ENCODE data around the gene OPRPN. TPM values are rescaled to one million over a fixed set of nuclear protein-coding genes. Genes with fewer than 3 reads are reported as not detected.

The OPRPN gene
- total RNA-seq, 1 donor from 2014 or later = not detected

- no peaks in the 10 kb centered on the region for H3K4me1 Mint-ChIP-seq (ENCODE audit: low read depth)
- no peak overlapping the region for H3K4me3 Mint-ChIP-seq (ENCODE audit: low read depth)
- no peak overlapping the region for H3K27ac Mint-ChIP-seq
- DNase-seq (ENCODE audit: low spot score, unreplicated experiment) = no peak
- H3K27me3 Mint-ChIP-seq = no peaks in the 10 kb centered on the region
- no peaks in the 10 kb centered on the region for H3K9me3 Mint-ChIP-seq (ENCODE audit: low read depth)
- H3K36me3 Mint-ChIP-seq (ENCODE audit: insufficient read depth) = no peaks in the 10 kb centered on the region
- no peak for TF ChIP-seq CTCF (IDR thresholded peaks at IDR 0.05; ENCODE audit: unreplicated experiment)
Observed at GRCh38 chr4:70365479-70365878, 32.3 kb upstream of the OPRPN start.

- Mint-ChIP-seq H3K27ac (no peak overlapping the region), H3K4me1 (ENCODE audit: low read depth) (no peaks in the 10 kb centered on the region), H3K27me3 (no peaks in the 10 kb centered on the region), H3K4me3 (ENCODE audit: low read depth) (no peak overlapping the region), H3K36me3 (ENCODE audit: insufficient read depth) (no peaks in the 10 kb centered on the region), H3K9me3 (ENCODE audit: low read depth) (no peaks in the 10 kb centered on the region)
- DNase-seq (ENCODE audit: low spot score, unreplicated experiment) = no peak
- no peak for TF ChIP-seq CTCF (IDR thresholded peaks at IDR 0.05; ENCODE audit: unreplicated experiment)
Observed at GRCh38 chr4:70367813-70368212, 29.9 kb upstream of the OPRPN start.

- Mint-ChIP-seq H3K4me3 (ENCODE audit: low read depth) (no peak overlapping the region), H3K27ac (no peak overlapping the region), H3K27me3 (no peaks in the 10 kb centered on the region), H3K36me3 (ENCODE audit: insufficient read depth) (no peaks in the 10 kb centered on the region), H3K9me3 (ENCODE audit: low read depth) (peaks cover 12% of the 10 kb centered on the region), H3K4me1 (ENCODE audit: low read depth) (no peaks in the 10 kb centered on the region)
- DNase-seq (ENCODE audit: low spot score, unreplicated experiment) = no peak
- no peak for TF ChIP-seq CTCF (IDR thresholded peaks at IDR 0.05; ENCODE audit: unreplicated experiment)
Observed at GRCh38 chr4:70371987-70372386, 25.8 kb upstream of the OPRPN start.

GRCh38 chr4:70372760-70373159, 25.0 kb upstream of the OPRPN start:
- H3K27ac Mint-ChIP-seq = no peak overlapping the region
- DNase-seq (ENCODE audit: low spot score, unreplicated experiment) = no peak
- no peak overlapping the region for H3K4me3 Mint-ChIP-seq (ENCODE audit: low read depth)
- H3K36me3 Mint-ChIP-seq (ENCODE audit: insufficient read depth) = no peaks in the 10 kb centered on the region
- H3K4me1 Mint-ChIP-seq (ENCODE audit: low read depth) = no peaks in the 10 kb centered on the region
- no peaks in the 10 kb centered on the region for H3K27me3 Mint-ChIP-seq
- H3K9me3 Mint-ChIP-seq (ENCODE audit: low read depth) = peaks cover 12% of the 10 kb centered on the region
- no peak for TF ChIP-seq CTCF (IDR thresholded peaks at IDR 0.05; ENCODE audit: unreplicated experiment)

- peaks cover 2% of the 10 kb centered on the region for H3K9me3 Mint-ChIP-seq (ENCODE audit: low read depth)
- H3K36me3 Mint-ChIP-seq (ENCODE audit: insufficient read depth) = no peaks in the 10 kb centered on the region
- DNase-seq (ENCODE audit: low spot score, unreplicated experiment) = no peak
- no peak overlapping the region for H3K27ac Mint-ChIP-seq
- no peak for TF ChIP-seq CTCF (IDR thresholded peaks at IDR 0.05; ENCODE audit: unreplicated experiment)
- H3K27me3 Mint-ChIP-seq = no peaks in the 10 kb centered on the region
- H3K4me3 Mint-ChIP-seq (ENCODE audit: low read depth) = no peak overlapping the region
- no peaks in the 10 kb centered on the region for H3K4me1 Mint-ChIP-seq (ENCODE audit: low read depth)
Observed at GRCh38 chr4:70380578-70380977, 17.2 kb upstream of the OPRPN start.
